H1 (cell line): Measurements from ENCODE around the gene TUBB2B. TPM values are rescaled to one million over a fixed set of nuclear protein-coding genes. Genes with fewer than 3 reads are reported as not detected.

Source experiments
- CTCF ChIA-PET: fragments of 300-600 bp; sonication (Branson Sonifier 250); formaldehyde crosslinking; loops from one replicate; lab custom pipeline; 2021; ENCODE audit not compliant: partially characterized antibody; lab: Charles Lee
- POLR2A ChIA-PET: fragments of 300-600 bp; sonication (Branson Sonifier 250); formaldehyde crosslinking; loops from one replicate; lab custom pipeline; 2021; ENCODE audit warnings: inconsistent platforms; ENCODE audit not compliant: partially characterized antibody; lab: Charles Lee
- DNase-seq, 2 experiments: peaks; one replicate each; pipeline versions ENCODE4 v3.0.0 to v3.0.0-alpha.2; 2010 to 2022; ENCODE audit warnings: low spot score in 2 of 2, low read depth in 1 of 2, mixed read lengths in 1 of 2
- FAIRE-seq: peaks from 2 replicates; lab custom pipeline; 2011; peaks lifted over from hg19 to GRCh38; lab: Jason Lieb, UNC
- H2AFZ ChIP-seq: 2 replicates; pipeline ENCODE4 v1.8.1; 2012; ENCODE audit warnings: low read length, inconsistent platforms
- H2AK5ac ChIP-seq: 2 replicates; pipeline ENCODE4 v1.6.1; 2013; ENCODE audit warnings: low read depth, low read length
- H2BK120ac ChIP-seq: replicated peaks from 2 replicates; pipeline ENCODE3; 2013; ENCODE audit warnings: low read depth, low read length, inconsistent platforms
- H2BK12ac ChIP-seq: 2 replicates; pipeline ENCODE4 v1.6.1; 2013; ENCODE audit warnings: low read depth, low read length
- H2BK15ac ChIP-seq: 2 replicates; pipeline ENCODE4 v1.6.1; 2013; ENCODE audit warnings: low read length
- H2BK20ac ChIP-seq: 2 replicates; pipeline ENCODE4 v1.6.1; 2013; ENCODE audit warnings: low read length
- H2BK5ac ChIP-seq: 2 replicates; pipeline ENCODE4 v1.6.1; 2013; ENCODE audit warnings: low read depth, low read length
- H3K14ac ChIP-seq: 2 replicates; pipeline ENCODE4 v1.6.1; 2013; ENCODE audit warnings: inconsistent platforms; ENCODE audit not compliant: insufficient read length
- H3K18ac ChIP-seq: 2 replicates; pipeline ENCODE4 v1.6.1; 2013; ENCODE audit warnings: low read length; ENCODE audit errors: extremely low read depth
- H3K23ac ChIP-seq: 2 replicates; pipeline ENCODE4 v1.6.1; 2013; ENCODE audit warnings: inconsistent platforms; ENCODE audit not compliant: insufficient read length
- H3K23me2 ChIP-seq: 2 replicates; pipeline ENCODE4 v1.6.1; 2013; ENCODE audit warnings: low read depth, low read length
- H3K27ac ChIP-seq: 2 replicates; pipeline ENCODE4 v1.6.1; 2011; ENCODE audit warnings: low read depth, low read length, inconsistent platforms
- H3K27me3 ChIP-seq, 4 experiments: replicated peaks in 1 of 4; 1 replicate in 1 of 4; 2 replicates in 3 of 4; pipeline versions ENCODE4 v1.6.1 to v1.8.1; 2011 to 2013; ENCODE audit warnings: low read length in 3 of 4, mild to moderate bottlenecking in 3 of 4, inconsistent platforms in 2 of 4, mixed read lengths in 2 of 4, moderate library complexity in 1 of 4; ENCODE audit not compliant: control insufficient read depth in 3 of 4, insufficient read depth in 3 of 4; ENCODE audit errors: extremely low read depth in 1 of 4
- H3K36me3 ChIP-seq, 4 experiments: 2 replicates each; pipeline versions ENCODE4 v1.6.1 to v1.8.1; 2011 to 2013; ENCODE audit warnings: mild to moderate bottlenecking in 4 of 4, low read length in 3 of 4, moderate library complexity in 2 of 4, control low read depth in 1 of 4, inconsistent platforms in 1 of 4; ENCODE audit not compliant: insufficient read depth in 4 of 4, control insufficient read depth in 2 of 4
- H3K4ac ChIP-seq: replicated peaks from 2 replicates; pipeline ENCODE3; 2013; ENCODE audit warnings: low read length, low read depth, mixed read lengths, inconsistent platforms; ENCODE audit not compliant: insufficient read length
- H3K4me1 ChIP-seq, 4 experiments: replicated peaks in 1 of 4; 1 replicate in 1 of 4; 2 replicates in 3 of 4; pipeline versions ENCODE4 v1.6.1 to v1.8.1; 2011 to 2013; ENCODE audit warnings: low read length in 3 of 4, inconsistent platforms in 2 of 4, mixed read lengths in 1 of 4; ENCODE audit not compliant: insufficient read depth in 4 of 4, control insufficient read depth in 3 of 4
- H3K4me2 ChIP-seq, 2 experiments: 2 replicates each; pipeline versions ENCODE4 v1.6.1 to v1.8.1; 2011 to 2013; ENCODE audit warnings: low read depth in 2 of 2, low read length in 2 of 2, control low read depth in 1 of 2, inconsistent platforms in 1 of 2, mild to moderate bottlenecking in 1 of 2; ENCODE audit not compliant: insufficient read depth in 1 of 2
- H3K4me3 ChIP-seq, 4 experiments: fragments of 200-600, 300-600 bp in 1 of 4; sonication (generic), shearing (Covaris generic), sonication (Bioruptor Twin) in 1 of 4; 2 replicates each; pipeline versions ENCODE4 v1.5.1 to v1.8.1; 2011 to 2016; ENCODE audit warnings: low read length in 4 of 4, low read depth in 3 of 4, control low read depth in 2 of 4, inconsistent platforms in 2 of 4, mild to moderate bottlenecking in 2 of 4, mixed read lengths in 1 of 4, moderate library complexity in 1 of 4; ENCODE audit not compliant: insufficient read depth in 2 of 4; ENCODE audit errors: extremely low read depth in 1 of 4
- H3K56ac ChIP-seq: replicated peaks from 2 replicates; pipeline ENCODE3; 2013; ENCODE audit warnings: low read depth, mild to moderate bottlenecking, mixed read lengths, low read length, inconsistent platforms; ENCODE audit not compliant: insufficient read length
- H3K79me1 ChIP-seq: 2 replicates; pipeline ENCODE4 v1.6.1; 2013; ENCODE audit warnings: low read depth, low read length, control low read depth
- H3K79me2 ChIP-seq, 2 experiments: 2 replicates each; pipeline versions ENCODE4 v1.6.1 to v1.8.1; 2012 to 2013; ENCODE audit warnings: low read length in 2 of 2, mild to moderate bottlenecking in 2 of 2, inconsistent platforms in 1 of 2; ENCODE audit not compliant: insufficient read depth in 2 of 2, control insufficient read depth in 1 of 2
- H3K9ac ChIP-seq, 4 experiments: replicated peaks in 1 of 4; 1 replicate in 1 of 4; 2 replicates in 3 of 4; pipeline versions ENCODE4 v1.6.1 to v1.8.1; 2011 to 2013; ENCODE audit warnings: low read depth in 3 of 4, low read length in 3 of 4, control low read depth in 2 of 4, mild to moderate bottlenecking in 2 of 4, moderate library complexity in 2 of 4, inconsistent platforms in 1 of 4; ENCODE audit errors: extremely low read depth in 1 of 4
- H3K9me3 ChIP-seq, 2 experiments: 2 replicates each; pipeline versions ENCODE4 v1.6.1 to v1.8.1; 2012 to 2013; ENCODE audit warnings: mild to moderate bottlenecking in 2 of 2, moderate library complexity in 2 of 2, control low read depth in 1 of 2, inconsistent platforms in 1 of 2, low read depth in 1 of 2, low read length in 1 of 2, mixed read lengths in 1 of 2; ENCODE audit not compliant: insufficient read depth in 2 of 2
- H4K20me1 ChIP-seq, 2 experiments: replicated peaks in 1 of 2; 2 replicates each; pipeline versions ENCODE3 to v1.8.1; 2011 to 2013; ENCODE audit warnings: inconsistent platforms in 2 of 2, low read length in 2 of 2, mild to moderate bottlenecking in 1 of 2; ENCODE audit not compliant: insufficient read depth in 2 of 2, control insufficient read depth in 1 of 2
- H4K5ac ChIP-seq: 2 replicates; pipeline ENCODE4 v1.6.1; 2013; ENCODE audit warnings: low read length, low read depth, mixed read lengths, inconsistent platforms; ENCODE audit not compliant: insufficient read length
- H4K8ac ChIP-seq: 2 replicates; pipeline ENCODE4 v1.8.0; 2013; ENCODE audit warnings: mild to moderate bottlenecking, moderate library complexity, low read length, inconsistent platforms; ENCODE audit not compliant: insufficient read depth; ENCODE audit errors: extremely low read depth
- H4K91ac ChIP-seq: replicated peaks from 2 replicates; pipeline ENCODE3; 2013; ENCODE audit warnings: low read length, mixed read lengths, inconsistent platforms; ENCODE audit not compliant: insufficient read length
- BRCA1 ChIP-seq: IDR thresholded peaks from 2 replicates; pipeline ENCODE4 v1.6.1; 2012; ENCODE audit warnings: low read depth, low read length, improper control_type of control experiment
- CTCF ChIP-seq, 3 experiments: IDR thresholded peaks; 1 replicate in 2 of 3; 2 replicates in 1 of 3; pipeline versions ENCODE4 v1.5.1 to v1.6.1; 2011; ENCODE audit warnings: low read length in 3 of 3, mild to moderate bottlenecking in 3 of 3, inconsistent platforms in 2 of 3, low read depth in 1 of 3, moderate library complexity in 1 of 3; ENCODE audit not compliant: insufficient read depth in 1 of 3; ENCODE audit errors: control extremely low read depth in 1 of 3
- JUND ChIP-seq: IDR thresholded peaks from 2 replicates; pipeline ENCODE4 v1.6.1; 2011; ENCODE audit warnings: mild to moderate bottlenecking, improper control_type of control experiment, low read length
- POLR2AphosphoS5 ChIP-seq: IDR thresholded peaks from 2 replicates; pipeline ENCODE4 v1.6.1; 2011; ENCODE audit warnings: low read depth, low read length
- RAD21 ChIP-seq, 2 experiments: IDR thresholded peaks in 1 of 2; conservative IDR thresholded peaks in 1 of 2; 2 replicates each; pipeline ENCODE4 v1.6.1; 2011; ENCODE audit warnings: low read depth in 2 of 2, low read length in 2 of 2, improper control_type of control experiment in 1 of 2, inconsistent platforms in 1 of 2, mild to moderate bottlenecking in 1 of 2, moderate library complexity in 1 of 2
- USF2 ChIP-seq: IDR thresholded peaks from 2 replicates; pipeline ENCODE4 v1.6.1; 2011; ENCODE audit warnings: low read length, improper control_type of control experiment
- WGBS, 2 experiments: shearing (Covaris generic) in 1 of 2; methylation state at CpG; one replicate each; pipeline versions ENCODE4 v1.1.6 to v1.1.7; 2013 to 2015; ENCODE audit warnings: low lambda C conversion rate in 2 of 2, mixed read lengths in 2 of 2, inconsistent platforms in 1 of 2, low coverage in 1 of 2, missing lambda C conversion rate in 1 of 2; ENCODE audit not compliant: insufficient replicate concordance in 2 of 2, insufficient coverage in 1 of 2, insufficient read length in 1 of 2; ENCODE audit errors: extremely low coverage in 1 of 2, missing lambda C conversion rate in 1 of 2; 5-methylcytosine and 5-hydroxymethylcytosine counted together
- polyA plus RNA-seq, 7 experiments: library from polyadenylated mRNA; depleted of rRNA in 3 of 7; stranded (reverse) in 5 of 7; unstranded in 2 of 7; fragments of >200 nt in 5 of 7; fragments of 200-250 nt in 2 of 7; gene quantifications; 1 replicate in 5 of 7; 2 replicates in 1 of 7; 4 replicates in 1 of 7; pipeline versions ENCODE4 v1.2.1 to v1.2.3, GENCODE V29; 2011 to 2013; ENCODE audit warnings: missing spikeins in 2 of 7, mixed read lengths in 2 of 7
- total RNA-seq: library from RNA; stranded (reverse); fragmentation: NEBNext Ultra II Directional; extraction: Animal tissue kit (Norgen Biotek cat#: 25700); gene quantifications from 2 replicates; pipeline ENCODE4 v1.2.1, GENCODE V29; 2021

TUBB2B gene
- total and polyA plus RNA-seq, 2 of the 8 experiments (the other 6 are each of a cell fraction or from before 2014, with no cell fraction given): 612 to 722 TPM

- no peaks in the 10 kb centered on the region for H3K27me3 ChIP-seq
- no peaks in the 10 kb centered on the region for H3K9me3 ChIP-seq
- ChIA-PET POLR2A (interaction anchor here (1.4 to 3.7 kb wide), 4 partner anchors 11 to 49 kb away, joined by 3 to 20 read pairs (median 4); partner anchors contain the start of gene TUBB2A), CTCF (interaction anchor here (0.7 to 3.7 kb wide), 10 partner anchors 9 to 80 kb away, joined by 3 to 12 read pairs (median 4); partner anchors contain the start of gene TUBB2B)
- no peak overlapping the region for H2BK15ac ChIP-seq
- no peak overlapping the region for H4K91ac ChIP-seq
- H3K27ac ChIP-seq: no peak overlapping the region
- H3K36me3 ChIP-seq: no peaks in the 10 kb centered on the region
- H3K18ac ChIP-seq: no peak overlapping the region
- no peak overlapping the region for H3K23ac ChIP-seq
- peak overlapping the region; percentile 32; the same call in 1 of the 2 replicates for H2BK12ac ChIP-seq
- WGBS, 2 experiments: 90% methylated on average over 7 of the region's 7 CpGs; no CpG with 5 or more reads in 1 of the 2 experiments
- DNase-seq (no peak), FAIRE-seq (no peak)
- no peak overlapping the region for H3K14ac ChIP-seq
- no peak overlapping the region for H3K4me2 ChIP-seq
- H3K79me2 ChIP-seq: no peaks in the 10 kb centered on the region
- H2BK5ac ChIP-seq: no peak overlapping the region
- H4K20me1 ChIP-seq: no peaks in the 10 kb centered on the region
- no peak overlapping the region for H4K5ac ChIP-seq
- H3K4ac ChIP-seq: no peak overlapping the region
- no peaks in the 10 kb centered on the region for H3K23me2 ChIP-seq
- no peak overlapping the region for H2AFZ ChIP-seq
- no peak overlapping the region for H3K9ac ChIP-seq
- TF ChIP-seq BRCA1: no peak
- no peak for TF ChIP-seq JUND
- no peak for TF ChIP-seq USF2
- peak; percentile 30 to 50 (median 33); a peak in 3 of 4 replicates for TF ChIP-seq CTCF (IDR thresholded peaks at IDR 0.05; ENCODE audit: control extremely low read depth in 1 of 3, insufficient read depth in 1 of 3, low read depth in 1 of 3, low read length in 3 of 3)
- no peak for TF ChIP-seq POLR2AphosphoS5
- TF ChIP-seq RAD21 (IDR thresholded peaks at IDR 0.05 in 1 of 2, conservative IDR thresholded peaks at IDR 0.05 in 1 of 2; ENCODE audit: low read depth in 2 of 2, low read length in 2 of 2): peak in 1 of 2 experiments; percentile 29; a peak in 1 of 4 replicates
- no peak overlapping the region for H2AK5ac ChIP-seq
- no peaks in the 10 kb centered on the region; the same call in 1 of the 2 replicates for H3K79me1 ChIP-seq
- no peak overlapping the region for H3K56ac ChIP-seq
- H4K8ac ChIP-seq: no peak overlapping the region
- peaks cover 4 to 13% (median 5%) of the 10 kb centered on the region in 4 experiments; a peak in 6 of 7 replicates for H3K4me1 ChIP-seq
- no peak overlapping the region for H2BK20ac ChIP-seq
- no peak overlapping the region for H3K4me3 ChIP-seq
- H2BK120ac ChIP-seq: no peak overlapping the region
Observed at GRCh38 chr6:3206339-3207015, 21.0 kb downstream of the TUBB2B start.
